Mucosa of descending colon (tissue), 3 donors: Measurements from ENCODE around the gene NKAIN1. TPM values are rescaled to one million over a fixed set of nuclear protein-coding genes. Genes with fewer than 3 reads are reported as not detected.

Experiments
- ATAC-seq: fragments of 200-7000 bp; cut with Tn5 transposase; one replicate; pipeline ENCODE4 v1.9.1; 2020; ENCODE audit warnings: mild to moderate bottlenecking, moderate library complexity
- DNase-seq, 3 donors: peaks; one replicate each; pipeline ENCODE4 v3.0.0-alpha.2; 2020
- H3K36me3 ChIP-seq: fragments of 200-600 bp; one replicate; pipeline ENCODE4 v1.8.0; 2021; ENCODE audit warnings: low read depth, mild to moderate bottlenecking
- H3K4me1 ChIP-seq: fragments of 200-600 bp; one replicate; pipeline ENCODE4 v1.8.0; 2021; ENCODE audit warnings: low read depth, mild to moderate bottlenecking
- H3K4me3 ChIP-seq: fragments of 200-600 bp; one replicate; pipeline ENCODE4 v1.8.0; 2021; ENCODE audit warnings: mild to moderate bottlenecking
- H3K9me3 ChIP-seq: fragments of 200-600 bp; one replicate; pipeline ENCODE4 v1.8.0; 2021; ENCODE audit warnings: mild to moderate bottlenecking
- intact Hi-C, 2 donors: fragments of 100-400 bp; cut with DNase I in 1 of 2; cut with micrococcal nuclease in 1 of 2; formaldehyde crosslinking; loops; one replicate each; pipeline versions ENCODE4 v1.11.0 to v1.11.1; 2022; cut with DNase I, micrococcal nuclease
- total RNA-seq, 3 donors: library from RNA; stranded (reverse); fragmentation: NEBNext Ultra II Directional in 2 of 3; extraction: Animal tissue kit (Norgen Biotek cat#: 25700) in 2 of 3; gene quantifications; one replicate each; pipeline versions ENCODE4 v1.2.1 to v1.2.4, GENCODE V29; 2021 to 2023
- TF ChIP-seq, protein P1 (sequence below): fragments of 200-600 bp; IDR thresholded peaks from one replicate; pipeline ENCODE4 v1.8.0; 2022; ENCODE audit warnings: antibody characterized with exemption, mild to moderate bottlenecking
- donor health status: DM: no; HTN: no; CAD: no; lungs with moderate emphysema.
- donor health status: DM: no; HTN: no; CAD: no.
- donor health status: DM: no; HTN: yes; CAD: no.

The NKAIN1 gene
- total RNA-seq, 3 donors from 2014 or later, result 0.35 TPM; not detected in 2

GRCh38 chr1:31257213-31257612, 17.5 kb upstream of the NKAIN1 start:
- intact Hi-C loops, result no loop called here
- no peak for DNase-seq
- ATAC-seq, result no peak
- Histone ChIP-seq H3K36me3 (no peaks in the 10 kb centered on the region), H3K4me1 (no peaks in the 10 kb centered on the region), H3K4me3 (no peak overlapping the region), H3K9me3 (no peaks in the 10 kb centered on the region)
- TF ChIP-seq, protein P1, sequence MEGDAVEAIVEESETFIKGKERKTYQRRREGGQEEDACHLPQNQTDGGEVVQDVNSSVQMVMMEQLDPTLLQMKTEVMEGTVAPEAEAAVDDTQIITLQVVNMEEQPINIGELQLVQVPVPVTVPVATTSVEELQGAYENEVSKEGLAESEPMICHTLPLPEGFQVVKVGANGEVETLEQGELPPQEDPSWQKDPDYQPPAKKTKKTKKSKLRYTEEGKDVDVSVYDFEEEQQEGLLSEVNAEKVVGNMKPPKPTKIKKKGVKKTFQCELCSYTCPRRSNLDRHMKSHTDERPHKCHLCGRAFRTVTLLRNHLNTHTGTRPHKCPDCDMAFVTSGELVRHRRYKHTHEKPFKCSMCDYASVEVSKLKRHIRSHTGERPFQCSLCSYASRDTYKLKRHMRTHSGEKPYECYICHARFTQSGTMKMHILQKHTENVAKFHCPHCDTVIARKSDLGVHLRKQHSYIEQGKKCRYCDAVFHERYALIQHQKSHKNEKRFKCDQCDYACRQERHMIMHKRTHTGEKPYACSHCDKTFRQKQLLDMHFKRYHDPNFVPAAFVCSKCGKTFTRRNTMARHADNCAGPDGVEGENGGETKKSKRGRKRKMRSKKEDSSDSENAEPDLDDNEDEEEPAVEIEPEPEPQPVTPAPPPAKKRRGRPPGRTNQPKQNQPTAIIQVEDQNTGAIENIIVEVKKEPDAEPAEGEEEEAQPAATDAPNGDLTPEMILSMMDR, result no peak

DNA sequence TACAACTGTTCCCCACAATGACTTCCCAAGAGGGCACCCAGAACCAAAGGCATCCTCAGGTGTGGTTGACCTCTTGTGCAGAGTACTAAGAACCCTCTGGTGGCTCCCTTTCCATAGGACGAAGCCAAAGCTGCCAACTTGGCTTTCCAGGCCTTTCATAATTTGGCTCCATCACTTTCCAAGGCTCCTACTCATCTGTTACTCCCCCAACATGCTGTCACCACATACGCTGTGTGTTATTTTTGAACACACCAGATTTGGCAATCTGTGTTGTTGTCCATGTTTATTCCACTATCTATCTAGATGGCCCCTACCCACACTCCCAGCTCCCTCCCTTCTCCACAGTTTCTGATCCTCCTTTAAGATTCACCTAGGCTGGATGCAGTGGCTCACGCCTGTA, 10.2 kb upstream of the NKAIN1 start:
- no peak overlapping the region for H3K4me3 ChIP-seq
- TF ChIP-seq, protein P1, result no peak
- no peak for DNase-seq
- H3K4me1 ChIP-seq, result no peaks in the 10 kb centered on the region
- intact Hi-C loops, result no loop called here
- ATAC-seq, result no peak
- H3K36me3 ChIP-seq, result no peaks in the 10 kb centered on the region
- no peaks in the 10 kb centered on the region for H3K9me3 ChIP-seq

GRCh38 chr1:31248276-31248675, 8.6 kb upstream of the NKAIN1 start:
- TF ChIP-seq, protein P1, result no peak
- no peak for DNase-seq
- Histone ChIP-seq H3K4me3 (no peak overlapping the region), H3K9me3 (no peaks in the 10 kb centered on the region), H3K4me1 (no peaks in the 10 kb centered on the region), H3K36me3 (no peaks in the 10 kb centered on the region)
- intact Hi-C loops, result no loop called here
- ATAC-seq, result no peak

DNA sequence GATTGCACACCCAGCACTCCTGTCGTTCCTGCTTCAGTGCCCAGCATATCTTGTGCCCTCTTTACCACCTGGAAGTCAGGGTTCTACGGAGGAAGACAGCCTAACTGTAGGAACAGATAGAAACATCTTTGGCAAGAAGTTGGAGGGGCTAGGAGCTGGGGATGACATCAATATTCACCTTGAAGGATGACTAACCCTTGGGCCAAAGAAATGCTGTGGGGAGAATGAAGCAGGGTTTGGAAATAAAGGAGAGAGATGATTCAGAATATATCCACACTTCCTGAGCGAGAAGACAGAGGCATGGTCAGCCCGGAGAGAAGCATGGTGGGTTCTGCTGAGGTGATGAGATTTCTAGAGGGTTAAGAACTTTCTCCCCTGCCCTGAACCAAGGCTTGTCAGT, 4.6 kb upstream of the NKAIN1 start:
- DNase-seq (no peak), ATAC-seq (no peak)
- Histone ChIP-seq H3K36me3 (no peaks in the 10 kb centered on the region), H3K4me1 (peaks cover 3% of the 10 kb centered on the region), H3K4me3 (no peak overlapping the region), H3K9me3 (no peaks in the 10 kb centered on the region)
- TF ChIP-seq, protein P1, result no peak
- intact Hi-C loops, result no loop called here

DNA sequence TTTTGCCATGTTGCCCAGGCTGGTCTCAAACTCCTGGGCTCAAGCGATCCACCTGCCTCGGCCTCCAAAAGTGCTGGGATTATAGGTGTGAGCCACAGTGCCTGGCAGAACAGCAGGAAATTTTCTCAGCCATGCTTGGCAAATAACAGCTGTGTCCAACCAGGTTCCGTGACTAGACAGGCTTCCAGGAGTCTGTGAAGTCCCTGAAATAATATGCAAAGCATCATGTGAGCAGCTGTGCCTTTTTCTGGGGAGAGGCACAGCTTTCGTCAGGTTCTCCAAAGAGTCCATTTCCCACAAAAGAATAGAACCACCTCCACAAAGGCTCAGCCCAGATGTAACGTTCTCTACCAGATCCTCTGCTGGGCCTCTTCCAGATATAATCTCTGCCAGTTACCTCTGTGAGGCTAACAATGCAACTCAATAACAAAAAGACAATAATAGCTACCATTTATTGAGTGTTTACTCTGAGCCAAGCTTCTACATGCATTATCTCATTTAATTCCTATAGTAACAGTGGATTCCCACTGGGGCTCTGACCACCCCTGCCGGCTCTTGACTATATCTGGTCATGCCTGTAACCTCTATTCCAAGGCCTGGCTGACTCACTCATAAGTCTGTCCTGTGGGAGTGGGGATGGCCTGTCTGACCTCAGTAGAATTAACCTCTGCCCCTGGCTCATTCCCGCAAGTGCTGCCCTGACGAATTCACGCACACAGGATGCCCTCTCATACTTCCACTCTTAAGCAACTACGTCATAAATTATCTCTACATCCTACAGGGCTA, 4.0 kb upstream of the NKAIN1 start:
- H3K4me3 ChIP-seq, result no peak overlapping the region
- intact Hi-C loops, result no loop called here
- H3K36me3 ChIP-seq, result no peaks in the 10 kb centered on the region
- H3K9me3 ChIP-seq, result no peaks in the 10 kb centered on the region
- DNase-seq (no peak), ATAC-seq (no peak)
- peaks cover 8% of the 10 kb centered on the region for H3K4me1 ChIP-seq
- TF ChIP-seq, protein P1, result no peak

DNA sequence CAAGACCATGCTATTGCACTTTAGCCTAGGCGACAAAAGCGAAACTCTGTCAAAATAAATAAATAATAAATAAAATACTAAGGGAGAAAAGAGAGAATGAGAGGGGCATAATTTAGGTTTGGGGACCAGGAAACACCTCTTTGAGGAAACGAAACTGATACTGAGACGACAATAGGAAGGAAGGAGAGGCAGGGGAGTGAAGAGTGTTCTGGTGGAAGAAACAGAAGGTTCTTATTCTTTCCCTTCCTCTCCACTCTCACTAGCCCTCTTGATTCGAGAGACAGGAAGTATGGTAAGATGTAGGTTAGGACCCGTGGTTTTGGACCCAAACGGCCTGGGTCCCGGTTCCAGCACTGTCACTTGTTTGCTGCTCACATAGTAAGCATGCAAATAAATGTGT, 1.6 kb upstream of the NKAIN1 start:
- intact Hi-C loops, result no loop called here

More for the DNA sequence above, 1.6 kb upstream of the NKAIN1 start:
- no peaks in the 10 kb centered on the region for H3K36me3 ChIP-seq
- no peaks in the 10 kb centered on the region for H3K9me3 ChIP-seq
- no peak for DNase-seq
- peaks cover 8% of the 10 kb centered on the region for H3K4me1 ChIP-seq
- no peak for ATAC-seq
- no peak overlapping the region for H3K4me3 ChIP-seq
- TF ChIP-seq, protein P1, result no peak
